Fibroblast of lung (primary cell): ENCODE data around the gene P3R3URF. TPM values are rescaled to one million over a fixed set of nuclear protein-coding genes. Genes with fewer than 3 reads are reported as not detected.
"Not testable (repeated sequence)": the region's sequence is repeated elsewhere in the genome, so short reads cannot be mapped to it uniquely, and the experiment has no call there.

Source experiments
- DNase-seq, 2 donors: peaks; one replicate each; pipeline versions ENCODE4 v3.0.0 to v3.0.0-alpha.2; 2010; ENCODE audit warnings: low read depth in 2 of 2
- H2AFZ ChIP-seq: 2 replicates; pipeline ENCODE4 v1.5.1; 2012; ENCODE audit warnings: low read length, control low read depth, inconsistent platforms
- H3K27ac ChIP-seq: 2 replicates; pipeline ENCODE4 v1.5.1; 2011; ENCODE audit warnings: low read length, control low read depth; ENCODE audit not compliant: insufficient read depth
- H3K27me3 ChIP-seq: 2 replicates; pipeline ENCODE4 v1.5.1; 2011; ENCODE audit warnings: mild to moderate bottlenecking, low read length; ENCODE audit not compliant: control insufficient read depth, insufficient read depth
- H3K36me3 ChIP-seq: 2 replicates; pipeline ENCODE4 v1.5.1; 2011; ENCODE audit warnings: low read length; ENCODE audit not compliant: control insufficient read depth, insufficient read depth
- H3K4me1 ChIP-seq: 2 replicates; pipeline ENCODE4 v1.5.1; 2011; ENCODE audit warnings: low read length; ENCODE audit not compliant: control insufficient read depth, insufficient read depth; ENCODE audit errors: extremely low read depth
- H3K4me2 ChIP-seq: 2 replicates; pipeline ENCODE4 v1.5.1; 2011; ENCODE audit warnings: low read length, control low read depth; ENCODE audit not compliant: insufficient read depth; ENCODE audit errors: extremely low read depth
- H3K4me3 ChIP-seq, 4 experiments: fragments of 200-600 bp in 1 of 4; sonication (generic) in 1 of 4; replicated peaks in 1 of 4; 2 replicates each; pipeline ENCODE4 v1.5.1; 2011 to 2016; ENCODE audit warnings: low read length in 4 of 4, low read depth in 3 of 4, mild to moderate bottlenecking in 3 of 4, control low read depth in 2 of 4, inconsistent platforms in 1 of 4, mixed read lengths in 1 of 4; ENCODE audit not compliant: insufficient read depth in 1 of 4; ENCODE audit errors: control extremely low read depth in 1 of 4
- H3K79me2 ChIP-seq: 2 replicates; pipeline ENCODE4 v1.5.1; 2012; ENCODE audit warnings: mild to moderate bottlenecking, low read length, inconsistent platforms; ENCODE audit not compliant: control insufficient read depth, insufficient read depth
- H3K9ac ChIP-seq: 2 replicates; pipeline ENCODE4 v1.5.1; 2011; ENCODE audit warnings: mild to moderate bottlenecking, low read length, control low read depth; ENCODE audit not compliant: insufficient read depth
- H3K9me3 ChIP-seq: 2 replicates; pipeline ENCODE4 v1.5.1; 2012; ENCODE audit warnings: low read depth, low read length; ENCODE audit not compliant: control insufficient read depth, insufficient read depth
- H4K20me1 ChIP-seq: 2 replicates; pipeline ENCODE4 v1.5.1; 2011; ENCODE audit warnings: low read length; ENCODE audit not compliant: control insufficient read depth, insufficient read depth; ENCODE audit errors: extremely low read depth
- EZH2 ChIP-seq: IDR thresholded peaks from 2 replicates; pipeline ENCODE4 v1.5.1; 2012; ENCODE audit warnings: low read length, control low read depth, mild to moderate bottlenecking; ENCODE audit errors: missing control alignments
- polyA minus RNA-seq: library from RNA; depleted of rRNA, polyadenylated mRNA; stranded (reverse); fragments of >200 nt; gene quantifications from 2 replicates; pipeline ENCODE4 v1.2.3, GENCODE V29; 2011; ENCODE audit warnings: low replicate concordance
- polyA plus RNA-seq, 2 donors: library from polyadenylated mRNA; depleted of rRNA in 1 of 2; stranded (reverse) in 1 of 2; unstranded in 1 of 2; fragments of >200 nt; gene quantifications; 2 replicates each; pipeline ENCODE4 v1.2.1, GENCODE V29; 2011 to 2012; ENCODE audit warnings: missing spikeins in 1 of 2
- total RNA-seq: library from RNA; depleted of rRNA; stranded (reverse); fragments of >200 nt; gene quantifications from 2 replicates; pipeline ENCODE4 v1.2.1, GENCODE V29; 2014
- TF ChIP-seq, protein P1 (sequence below), 2 donors: IDR thresholded peaks in 1 of 2; conservative IDR thresholded peaks in 1 of 2; 1 replicate in 1 of 2; 2 replicates in 1 of 2; pipeline ENCODE4 v1.5.1; 2011 to 2012; ENCODE audit warnings: low read length in 2 of 2, control low read depth in 1 of 2, inconsistent platforms in 1 of 2, low read depth in 1 of 2, mild to moderate bottlenecking in 1 of 2

P3R3URF gene
- total RNA-seq = not detected in 2 replicates
- polyA plus RNA-seq = not detected in 2 replicates
- polyA plus RNA-seq (2012) = not detected in 2 replicates
- not detected in 2 replicates for polyA minus RNA-seq

DNA sequence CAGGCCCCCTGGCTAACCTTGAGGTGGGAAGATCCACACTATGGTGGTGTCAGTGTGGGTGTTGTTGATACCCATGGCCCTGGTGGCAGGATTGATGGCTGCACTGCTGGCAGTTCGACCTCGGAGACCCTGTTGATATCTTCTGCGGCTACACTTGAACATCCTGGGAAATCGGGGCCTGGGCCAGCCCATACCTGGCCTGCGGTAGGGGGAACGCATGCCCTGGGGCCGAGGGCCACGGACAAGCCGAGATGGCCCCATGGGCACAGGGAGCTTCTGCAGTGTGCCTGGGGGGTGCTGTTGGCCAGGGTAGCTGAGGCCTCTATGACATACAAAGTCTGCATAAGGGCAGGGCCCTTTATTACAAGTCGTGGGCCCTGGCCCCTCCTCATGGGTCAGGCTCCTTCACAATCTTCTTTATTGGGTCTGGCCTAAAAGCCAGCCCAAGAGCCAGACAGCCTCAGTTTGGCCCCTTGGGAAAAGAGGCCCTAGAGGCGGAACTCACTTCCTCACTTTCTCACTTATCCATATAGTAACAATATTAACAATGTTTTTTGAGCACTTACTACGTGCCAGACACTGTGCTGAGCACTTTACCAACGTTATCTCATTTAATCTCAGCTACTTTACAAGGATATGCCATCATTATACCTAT lies at the start of gene P3R3URF:
Gene P3R3URF, minus strand, starts transcription at position 278 of the 655 bp plus-strand sequence. Its CDS starts 17 bp downstream, at position 261.
- Histone ChIP-seq H3K36me3 (no peaks in the 10 kb centered on the region), H3K79me2 (no peaks in the 10 kb centered on the region), H2AFZ (no peak within 1 kb of the TSS), H4K20me1 (no peaks in the 10 kb centered on the region), H3K9ac (no peak within 1 kb of the TSS), H3K27ac (no peak within 1 kb of the TSS), H3K4me2 (no peak within 1 kb of the TSS), H3K9me3 (no peaks in the 10 kb centered on the region), H3K27me3 (no peaks in the 10 kb centered on the region), H3K4me3 (no peak within 1 kb of the TSS), H3K4me1 (peaks cover 6% of the 10 kb centered on the region)
- no peak for DNase-seq
- no peak for TF ChIP-seq EZH2
- TF ChIP-seq, protein P1, sequence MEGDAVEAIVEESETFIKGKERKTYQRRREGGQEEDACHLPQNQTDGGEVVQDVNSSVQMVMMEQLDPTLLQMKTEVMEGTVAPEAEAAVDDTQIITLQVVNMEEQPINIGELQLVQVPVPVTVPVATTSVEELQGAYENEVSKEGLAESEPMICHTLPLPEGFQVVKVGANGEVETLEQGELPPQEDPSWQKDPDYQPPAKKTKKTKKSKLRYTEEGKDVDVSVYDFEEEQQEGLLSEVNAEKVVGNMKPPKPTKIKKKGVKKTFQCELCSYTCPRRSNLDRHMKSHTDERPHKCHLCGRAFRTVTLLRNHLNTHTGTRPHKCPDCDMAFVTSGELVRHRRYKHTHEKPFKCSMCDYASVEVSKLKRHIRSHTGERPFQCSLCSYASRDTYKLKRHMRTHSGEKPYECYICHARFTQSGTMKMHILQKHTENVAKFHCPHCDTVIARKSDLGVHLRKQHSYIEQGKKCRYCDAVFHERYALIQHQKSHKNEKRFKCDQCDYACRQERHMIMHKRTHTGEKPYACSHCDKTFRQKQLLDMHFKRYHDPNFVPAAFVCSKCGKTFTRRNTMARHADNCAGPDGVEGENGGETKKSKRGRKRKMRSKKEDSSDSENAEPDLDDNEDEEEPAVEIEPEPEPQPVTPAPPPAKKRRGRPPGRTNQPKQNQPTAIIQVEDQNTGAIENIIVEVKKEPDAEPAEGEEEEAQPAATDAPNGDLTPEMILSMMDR (conservative IDR thresholded peaks at IDR 0.05 in 1 of 2, IDR thresholded peaks at IDR 0.05 in 1 of 2; ENCODE audit: low read depth in 1 of 2, low read length in 2 of 2) = no peak

DNA sequence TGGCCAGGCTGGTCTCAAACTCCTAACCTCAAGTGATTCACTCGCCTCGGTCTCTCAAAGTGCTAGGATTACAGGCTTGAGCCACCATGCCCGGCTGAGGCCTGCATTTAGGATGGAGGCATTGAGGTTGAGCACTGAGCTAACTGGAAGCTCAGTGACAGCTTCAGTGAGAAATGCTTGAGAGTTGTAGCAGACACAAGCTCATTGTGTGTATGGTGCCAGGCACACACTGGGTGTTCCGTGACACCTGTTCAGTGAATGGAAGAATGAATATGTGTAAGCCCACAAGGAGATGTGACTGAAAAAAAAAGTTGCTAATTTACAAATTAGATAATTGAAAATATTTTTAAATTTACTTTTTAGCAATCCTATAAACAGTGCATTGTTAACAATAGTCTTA lies 48.7 kb upstream of the P3R3URF start:
- TF ChIP-seq, protein P1 (conservative IDR thresholded peaks at IDR 0.05 in 1 of 2, IDR thresholded peaks at IDR 0.05 in 1 of 2; ENCODE audit: low read depth in 1 of 2, low read length in 2 of 2) = no peak
- no peak for TF ChIP-seq EZH2
- no peak overlapping the region for H3K4me3 ChIP-seq
- no peaks in the 10 kb centered on the region for H4K20me1 ChIP-seq
- no peaks in the 10 kb centered on the region for H3K27me3 ChIP-seq
- no peak overlapping the region for H2AFZ ChIP-seq
- no peaks in the 10 kb centered on the region for H3K9me3 ChIP-seq
- H3K36me3 ChIP-seq = no peaks in the 10 kb centered on the region
- DNase-seq = no peak
- no peak overlapping the region for H3K4me2 ChIP-seq
- H3K4me1 ChIP-seq = no peaks in the 10 kb centered on the region
- H3K79me2 ChIP-seq = no peaks in the 10 kb centered on the region
- H3K27ac ChIP-seq = no peak overlapping the region
- H3K9ac ChIP-seq = no peak overlapping the region

DNA sequence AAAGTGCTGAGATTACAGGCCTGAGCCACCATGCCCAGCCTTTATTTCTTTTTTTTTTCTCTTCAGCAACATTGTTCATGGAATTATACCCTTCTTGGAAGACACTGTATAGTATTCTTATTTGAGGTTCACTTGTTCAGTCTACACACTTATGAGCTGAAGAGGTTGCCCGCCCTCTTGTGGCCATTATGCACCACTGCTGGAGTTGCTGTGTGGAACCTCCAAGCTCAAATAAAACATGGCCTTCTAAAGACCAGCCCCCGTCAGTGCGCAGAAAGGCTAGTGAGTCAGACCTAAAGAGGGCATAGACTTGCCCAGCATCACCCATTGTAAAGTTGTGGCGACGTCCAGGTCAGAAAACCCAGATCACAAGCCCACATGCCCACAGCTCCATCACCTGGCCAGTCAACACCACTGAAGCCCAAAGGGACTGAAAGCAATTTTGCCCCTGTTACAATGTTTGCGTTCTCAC lies 47.2 kb upstream of the P3R3URF start:
- TF ChIP-seq, protein P1 (conservative IDR thresholded peaks at IDR 0.05 in 1 of 2, IDR thresholded peaks at IDR 0.05 in 1 of 2; ENCODE audit: low read depth in 1 of 2, low read length in 2 of 2) = peak; percentile 94 to 97
- no peak for TF ChIP-seq EZH2
- Histone ChIP-seq H3K4me3 (no peak overlapping the region), H3K9me3 (no peaks in the 10 kb centered on the region), H3K4me1 (no peaks in the 10 kb centered on the region), H3K27ac (no peak overlapping the region), H3K27me3 (no peaks in the 10 kb centered on the region), H3K9ac (no peak overlapping the region), H3K4me2 (peak overlapping the region; percentile 46), H2AFZ (peak overlapping the region; percentile 69), H4K20me1 (no peaks in the 10 kb centered on the region), H3K36me3 (no peaks in the 10 kb centered on the region), H3K79me2 (no peaks in the 10 kb centered on the region)
- peak; percentile 86 to 91 for DNase-seq

DNA sequence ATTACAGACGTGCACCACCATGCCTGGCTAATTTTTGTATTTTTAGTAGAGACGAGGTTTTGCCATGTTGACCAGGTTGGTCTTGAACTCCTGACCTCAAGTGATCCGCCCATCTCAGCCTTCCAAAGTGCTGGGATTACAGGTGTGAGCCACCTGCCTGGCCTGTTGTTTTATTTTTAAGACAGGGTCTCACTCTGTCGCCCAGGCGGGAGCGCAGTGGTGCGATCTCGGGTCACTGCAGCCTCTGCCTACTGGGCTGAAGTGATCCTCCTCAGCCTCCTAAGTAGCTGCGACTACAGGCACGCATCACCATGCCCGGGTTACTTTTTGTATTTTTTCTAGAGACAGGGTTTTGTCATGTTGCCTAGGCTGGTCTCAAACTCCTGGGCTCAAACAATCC lies 46.8 kb upstream of the P3R3URF start:
- H3K4me3 ChIP-seq, H3K4me2 ChIP-seq, H2AFZ ChIP-seq, H3K9ac ChIP-seq, H3K4me1 ChIP-seq, H3K27me3 ChIP-seq, H3K27ac ChIP-seq, H4K20me1 ChIP-seq, DNase-seq, H3K36me3 ChIP-seq, H3K79me2 ChIP-seq, H3K9me3 ChIP-seq: not testable (repeated sequence)
